ENCODE data around the gene OVCA2.
"Not testable (repeated sequence)": the region's sequence is repeated elsewhere in the genome, so short reads cannot be mapped to it uniquely, and the experiment has no call there.

Gene OVCA2

DNA sequence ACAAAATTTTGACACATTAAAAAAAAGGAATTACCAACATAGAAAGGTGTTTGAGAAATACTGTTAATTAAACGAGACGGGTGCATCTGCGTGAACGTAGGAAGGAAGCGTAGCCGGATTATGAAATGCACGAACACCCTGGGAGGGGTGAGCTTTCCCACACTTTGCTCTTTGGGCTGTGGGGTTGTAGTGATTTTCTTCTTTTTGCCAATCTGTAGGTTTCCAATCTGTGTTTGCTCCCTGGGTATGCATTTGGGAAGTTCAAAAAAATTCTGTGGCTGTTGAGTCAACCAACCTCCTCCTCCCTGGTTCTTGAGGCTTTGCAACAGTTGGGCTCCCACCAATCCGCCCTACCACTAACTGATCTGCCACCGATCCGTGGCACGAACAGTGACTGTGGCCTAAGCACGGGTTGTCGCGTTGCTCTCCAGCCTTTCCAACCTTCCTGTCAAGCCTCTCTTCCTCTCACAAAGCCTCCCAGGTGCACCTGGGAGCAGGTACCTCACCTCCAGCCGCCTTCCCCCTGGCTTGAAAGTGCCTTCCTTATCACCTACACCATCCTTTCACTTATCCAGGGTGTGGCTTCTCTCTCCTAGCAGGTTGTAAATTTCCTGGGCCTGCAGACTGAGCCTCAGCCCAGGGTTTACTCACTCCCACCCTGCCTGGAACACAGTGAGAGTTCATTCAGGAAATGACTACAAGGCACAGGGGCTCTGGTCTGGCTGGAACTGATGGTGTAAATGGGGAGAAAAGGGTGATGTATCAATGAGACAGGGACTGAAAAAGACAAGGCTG is 33.3 kb upstream of the OVCA2 start:
- no peak for DNase-seq (ENCODE audit: low read depth)
- no peak overlapping the region for H3K4me3 ChIP-seq (ENCODE audit: low read depth, low read length)
- TF ChIP-seq, protein P1, sequence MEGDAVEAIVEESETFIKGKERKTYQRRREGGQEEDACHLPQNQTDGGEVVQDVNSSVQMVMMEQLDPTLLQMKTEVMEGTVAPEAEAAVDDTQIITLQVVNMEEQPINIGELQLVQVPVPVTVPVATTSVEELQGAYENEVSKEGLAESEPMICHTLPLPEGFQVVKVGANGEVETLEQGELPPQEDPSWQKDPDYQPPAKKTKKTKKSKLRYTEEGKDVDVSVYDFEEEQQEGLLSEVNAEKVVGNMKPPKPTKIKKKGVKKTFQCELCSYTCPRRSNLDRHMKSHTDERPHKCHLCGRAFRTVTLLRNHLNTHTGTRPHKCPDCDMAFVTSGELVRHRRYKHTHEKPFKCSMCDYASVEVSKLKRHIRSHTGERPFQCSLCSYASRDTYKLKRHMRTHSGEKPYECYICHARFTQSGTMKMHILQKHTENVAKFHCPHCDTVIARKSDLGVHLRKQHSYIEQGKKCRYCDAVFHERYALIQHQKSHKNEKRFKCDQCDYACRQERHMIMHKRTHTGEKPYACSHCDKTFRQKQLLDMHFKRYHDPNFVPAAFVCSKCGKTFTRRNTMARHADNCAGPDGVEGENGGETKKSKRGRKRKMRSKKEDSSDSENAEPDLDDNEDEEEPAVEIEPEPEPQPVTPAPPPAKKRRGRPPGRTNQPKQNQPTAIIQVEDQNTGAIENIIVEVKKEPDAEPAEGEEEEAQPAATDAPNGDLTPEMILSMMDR (IDR thresholded peaks at IDR 0.05; ENCODE audit: insufficient read depth, low read depth, low read length, missing control alignments), result no peak

DNA sequence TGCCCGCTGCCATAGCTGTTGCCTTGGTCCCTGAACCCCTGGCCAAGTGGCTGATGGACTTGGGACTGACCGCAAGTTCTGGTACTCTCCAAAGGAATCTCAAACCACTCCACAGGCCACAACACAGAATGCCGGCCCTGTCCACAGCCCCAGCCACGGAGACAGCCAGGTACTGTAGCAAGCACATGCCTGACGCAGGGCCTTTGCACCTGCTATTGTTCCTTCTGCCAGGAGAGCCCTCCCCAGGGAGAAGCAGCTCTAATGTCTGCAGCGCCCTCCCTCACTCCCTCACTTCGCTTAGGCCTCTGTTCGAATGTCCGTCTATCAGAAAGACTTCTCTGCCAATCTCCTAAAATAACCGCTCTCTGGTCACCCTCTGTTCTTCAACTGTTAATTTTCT is 32.1 kb upstream of the OVCA2 start:
- no peak for DNase-seq (ENCODE audit: low read depth)
- no peak overlapping the region for H3K4me3 ChIP-seq (ENCODE audit: low read depth, low read length)
- TF ChIP-seq, protein P1 (IDR thresholded peaks at IDR 0.05; ENCODE audit: insufficient read depth, low read depth, low read length, missing control alignments), result no peak

DNA sequence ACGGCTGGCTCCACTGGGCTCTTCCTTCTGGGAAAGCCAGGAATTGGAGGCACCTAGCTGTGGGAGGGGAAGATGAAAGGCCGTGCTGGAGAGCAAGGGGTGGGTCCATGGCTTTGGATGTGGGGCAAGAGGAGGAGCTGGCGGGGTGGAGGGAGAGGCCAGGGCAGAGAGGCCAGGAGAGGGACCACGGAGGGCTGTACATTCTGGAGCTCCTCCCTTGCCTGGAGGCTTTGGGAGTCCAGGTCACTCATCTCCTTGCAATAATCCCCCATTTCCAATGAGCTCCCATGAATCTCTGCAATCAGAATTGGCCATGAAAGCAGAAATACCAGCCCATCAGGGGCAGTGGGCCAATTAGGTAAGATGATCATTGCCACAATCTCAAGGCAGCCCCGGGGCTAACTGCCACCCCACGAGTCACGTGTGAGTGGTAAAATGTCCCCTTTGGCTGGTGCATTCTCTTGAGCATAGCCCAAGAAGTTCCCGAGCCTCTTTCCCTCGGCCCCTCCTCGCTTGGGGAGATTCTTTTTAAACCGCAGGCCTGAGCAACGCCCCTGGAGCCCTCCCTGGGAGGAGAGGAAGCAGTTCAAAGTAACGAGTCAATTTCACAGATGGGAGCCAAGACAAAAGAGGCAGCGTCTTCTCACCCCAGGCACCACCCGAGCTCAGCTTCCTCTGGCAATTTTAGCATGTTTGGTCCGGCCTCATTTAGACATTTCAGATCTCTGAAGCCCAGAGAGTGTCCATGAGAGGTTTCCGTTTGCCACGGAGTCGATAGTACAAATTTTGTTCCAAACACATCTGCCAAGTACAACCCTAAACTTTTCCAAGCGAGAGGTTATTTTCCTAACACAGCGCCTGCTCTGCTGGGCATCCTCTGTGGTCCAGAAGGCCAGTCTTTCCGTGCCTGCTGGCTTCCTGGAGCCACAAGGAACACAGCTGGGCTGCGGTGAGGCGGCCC is 30.1 kb upstream of the OVCA2 start:
- no peak overlapping the region for H3K4me3 ChIP-seq (ENCODE audit: low read depth, low read length)
- no peak for DNase-seq (ENCODE audit: low read depth)
- TF ChIP-seq, protein P1 (IDR thresholded peaks at IDR 0.05; ENCODE audit: insufficient read depth, low read depth, low read length, missing control alignments), result no peak

DNA sequence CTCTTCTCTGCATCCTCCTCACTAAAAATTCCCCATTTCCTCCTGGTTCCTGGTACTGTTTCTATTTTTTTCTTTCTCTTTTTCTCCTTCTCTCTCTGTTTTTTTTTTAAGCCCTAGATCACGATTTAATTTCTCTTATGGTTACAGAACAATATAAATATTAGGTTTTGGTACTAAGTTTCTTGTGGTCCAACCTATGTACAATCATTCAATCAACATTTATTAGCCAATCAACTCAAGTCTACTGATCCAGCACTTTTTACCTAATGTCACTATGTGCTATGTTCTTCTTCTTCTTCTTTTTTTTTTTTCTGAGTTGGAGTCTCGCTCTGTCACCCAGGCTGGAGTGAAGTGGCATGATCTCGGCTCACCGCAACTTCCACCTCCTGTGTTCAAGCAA is 29.3 kb upstream of the OVCA2 start:
- no peak overlapping the region for H3K4me3 ChIP-seq (ENCODE audit: low read depth, low read length)

DNA sequence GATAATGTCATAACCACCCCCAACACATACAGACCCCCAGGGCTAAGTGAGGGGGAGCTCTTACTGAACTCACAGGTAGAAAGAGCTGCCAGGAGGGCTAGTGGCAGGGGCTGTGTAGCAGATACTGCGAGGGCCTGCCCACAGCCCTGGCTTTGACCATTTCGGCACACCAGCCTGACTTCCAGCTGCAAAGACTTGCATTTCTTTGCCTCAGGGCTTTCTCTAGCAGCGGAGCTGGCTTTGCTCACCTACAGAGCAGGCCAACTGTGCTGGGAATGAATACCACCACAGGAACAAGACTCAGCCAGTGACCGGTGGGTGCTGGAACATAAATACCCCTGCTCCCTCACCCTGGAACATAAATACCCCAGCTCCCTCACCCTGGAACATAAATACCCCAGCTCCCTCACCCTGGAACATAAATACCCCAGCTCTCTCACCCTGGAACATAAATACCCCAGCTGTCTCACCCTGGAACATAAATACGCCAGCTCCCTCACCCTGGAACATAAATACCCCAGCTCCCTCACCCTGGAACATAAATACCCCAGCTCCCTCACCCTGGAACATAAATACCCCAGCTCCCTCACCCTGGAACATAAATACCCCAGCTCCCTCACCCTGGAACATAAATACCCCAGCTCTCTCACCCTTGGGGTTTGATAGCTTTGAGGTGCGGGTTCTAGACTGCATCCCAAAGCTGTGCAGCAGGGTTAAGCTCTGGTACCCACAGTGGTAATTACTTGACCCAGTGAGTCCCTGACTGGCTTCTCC is 28.4 kb upstream of the OVCA2 start:
- not testable (repeated sequence) for DNase-seq (ENCODE audit: low read depth); H3K4me3 ChIP-seq (ENCODE audit: low read depth, low read length)

More for the DNA sequence above, 29.3 kb upstream of the OVCA2 start:
- no peak for DNase-seq (ENCODE audit: low read depth)
- TF ChIP-seq, protein P1 (IDR thresholded peaks at IDR 0.05; ENCODE audit: insufficient read depth, low read depth, low read length, missing control alignments), result no peak

DNA sequence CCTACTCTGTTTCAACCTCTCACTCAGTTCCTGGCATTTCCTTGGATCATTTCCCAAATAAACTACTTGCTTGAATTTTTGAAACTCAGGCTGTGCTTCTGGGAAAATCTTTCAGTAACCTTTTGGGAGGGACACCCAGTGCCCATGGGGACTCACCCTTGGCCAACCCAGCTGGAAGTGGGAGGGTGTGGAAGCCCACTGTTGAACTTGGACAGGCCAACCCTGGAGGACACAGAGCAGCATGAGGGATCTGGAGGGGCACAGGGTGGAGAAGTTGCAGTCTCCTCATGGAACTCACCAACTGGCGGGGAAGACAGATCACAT is 27.9 kb upstream of the OVCA2 start:
- TF ChIP-seq, protein P1 (IDR thresholded peaks at IDR 0.05; ENCODE audit: insufficient read depth, low read depth, low read length, missing control alignments), result no peak
- H3K4me3 ChIP-seq (ENCODE audit: low read depth, low read length), result no peak overlapping the region

DNA sequence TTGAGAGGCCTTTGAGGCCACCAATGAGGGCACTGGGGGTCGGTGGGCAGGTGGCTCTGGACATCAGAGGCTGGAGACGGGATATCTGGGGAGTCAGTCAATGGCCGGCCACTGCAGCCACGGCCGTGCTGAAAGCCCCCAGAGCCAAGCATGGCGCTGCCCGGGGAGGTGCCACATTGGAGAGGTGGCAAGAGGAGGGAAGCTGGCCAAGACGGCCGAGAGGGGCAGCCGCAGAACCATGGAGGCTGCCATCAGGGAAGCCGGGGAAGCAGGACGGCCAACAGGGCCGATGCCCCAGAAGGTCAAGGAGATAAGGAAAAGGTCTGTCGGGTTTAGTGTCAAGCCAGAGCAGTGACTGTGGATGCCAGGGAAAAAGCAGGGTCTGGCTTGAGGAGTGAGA is 26.5 kb upstream of the OVCA2 start:
- H3K4me3 ChIP-seq (ENCODE audit: low read depth, low read length), result no peak overlapping the region
- TF ChIP-seq, protein P1 (IDR thresholded peaks at IDR 0.05; ENCODE audit: insufficient read depth, low read depth, low read length, missing control alignments), result no peak
- DNase-seq (ENCODE audit: low read depth), result no peak

More for the DNA sequence above, 27.9 kb upstream of the OVCA2 start:
- no peak for DNase-seq (ENCODE audit: low read depth)
